GM18873 (cell line): ENCODE results near the gene FCHO1.

Experiments used
- ATAC-seq: cut with Tn5 transposase; IDR thresholded peaks from one replicate; pipeline ENCODE4 v1.9.1; 2021; ENCODE audit warnings: mild to moderate bottlenecking, moderate library complexity, moderate number of reproducible peaks; ENCODE audit not compliant: unreplicated experiment, low FRiP score

Gene FCHO1

DNA sequence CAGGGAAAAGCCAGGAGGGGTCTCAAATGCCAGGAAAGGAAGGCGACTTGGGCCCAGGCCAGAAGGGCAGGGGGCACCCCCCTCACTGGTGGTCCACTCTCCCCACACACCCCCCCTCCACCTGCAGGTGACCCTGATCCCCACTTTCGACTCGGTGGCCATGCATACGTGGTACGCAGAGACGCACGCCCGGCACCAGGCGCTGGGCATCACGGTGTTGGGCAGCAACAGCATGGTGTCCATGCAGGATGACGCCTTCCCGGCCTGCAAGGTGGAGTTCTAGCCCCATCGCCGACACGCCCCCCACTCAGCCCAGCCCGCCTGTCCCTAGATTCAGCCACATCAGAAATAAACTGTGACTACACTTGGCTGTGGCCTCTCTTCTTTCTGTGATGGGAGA is 17.1 kb upstream of the FCHO1 start:
- ATAC-seq: no peak

GRCh38 chr19:17735410-17735809 is 15.9 kb upstream of the FCHO1 start:
- no peak for ATAC-seq

GRCh38 chr19:17737690-17738153 is 13.6 kb upstream of the FCHO1 start:
- ATAC-seq: no peak

DNA sequence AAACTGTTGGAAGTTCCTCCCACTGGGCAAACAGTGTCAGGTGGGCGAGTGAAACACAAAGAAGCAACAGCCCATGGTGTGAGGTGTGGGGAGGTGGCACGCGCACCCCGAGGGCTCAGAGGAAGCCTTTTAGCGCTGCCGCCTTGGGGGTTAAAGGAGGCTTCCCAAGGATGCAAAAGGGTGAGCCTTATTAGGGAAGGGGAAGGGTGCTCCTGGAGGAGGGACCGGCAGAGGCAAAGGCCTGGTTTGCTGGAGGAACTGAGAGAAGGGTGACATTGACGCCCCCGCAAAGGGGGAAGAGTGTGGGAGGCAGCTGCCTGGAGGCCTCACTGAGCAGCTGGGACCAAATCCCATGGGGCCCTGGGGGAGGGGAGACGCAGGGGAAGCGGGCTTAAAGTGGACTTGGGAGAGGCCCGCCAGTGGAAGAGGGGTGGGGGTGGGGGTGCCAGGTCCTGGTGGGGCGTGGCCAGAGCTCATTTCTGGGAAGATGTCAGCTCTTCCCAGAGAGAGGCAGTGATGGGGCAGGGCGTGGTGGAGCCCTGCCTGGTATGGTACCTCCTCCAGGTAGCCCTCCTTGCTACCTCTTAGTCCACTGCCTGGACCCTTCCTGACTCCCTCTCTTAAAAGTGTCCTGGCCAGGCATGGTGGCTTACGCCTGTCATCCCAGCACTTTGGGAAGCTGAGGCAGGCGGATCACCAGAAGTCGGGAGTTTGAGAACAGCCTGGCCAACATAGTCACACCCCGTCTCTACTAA is 12.0 kb upstream of the FCHO1 start:
- ATAC-seq: no peak

DNA sequence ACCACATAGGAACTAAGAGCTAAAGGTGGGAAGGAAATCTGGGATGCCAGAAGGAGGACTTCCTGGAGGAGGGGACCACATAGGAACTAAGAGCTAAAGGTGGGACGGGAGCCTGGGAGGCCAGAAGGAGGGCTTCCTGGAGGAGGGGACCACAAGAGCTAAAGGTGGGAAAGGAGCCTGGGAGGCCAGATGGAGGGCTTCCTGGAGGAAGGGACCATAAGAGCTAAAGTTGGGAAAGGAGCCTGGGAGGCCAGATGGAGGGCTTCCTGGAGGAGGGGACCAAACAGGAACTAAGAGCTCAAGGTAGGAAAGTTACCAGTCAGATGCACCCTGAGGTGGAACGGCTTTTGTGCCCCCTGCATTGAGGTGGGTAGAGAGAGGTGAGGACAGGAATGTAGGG is 9.8 kb upstream of the FCHO1 start:
- no peak for ATAC-seq

- no peak for ATAC-seq
Measured at GRCh38 chr19:17743874-17744580, 7.2 kb upstream of the FCHO1 start.

DNA sequence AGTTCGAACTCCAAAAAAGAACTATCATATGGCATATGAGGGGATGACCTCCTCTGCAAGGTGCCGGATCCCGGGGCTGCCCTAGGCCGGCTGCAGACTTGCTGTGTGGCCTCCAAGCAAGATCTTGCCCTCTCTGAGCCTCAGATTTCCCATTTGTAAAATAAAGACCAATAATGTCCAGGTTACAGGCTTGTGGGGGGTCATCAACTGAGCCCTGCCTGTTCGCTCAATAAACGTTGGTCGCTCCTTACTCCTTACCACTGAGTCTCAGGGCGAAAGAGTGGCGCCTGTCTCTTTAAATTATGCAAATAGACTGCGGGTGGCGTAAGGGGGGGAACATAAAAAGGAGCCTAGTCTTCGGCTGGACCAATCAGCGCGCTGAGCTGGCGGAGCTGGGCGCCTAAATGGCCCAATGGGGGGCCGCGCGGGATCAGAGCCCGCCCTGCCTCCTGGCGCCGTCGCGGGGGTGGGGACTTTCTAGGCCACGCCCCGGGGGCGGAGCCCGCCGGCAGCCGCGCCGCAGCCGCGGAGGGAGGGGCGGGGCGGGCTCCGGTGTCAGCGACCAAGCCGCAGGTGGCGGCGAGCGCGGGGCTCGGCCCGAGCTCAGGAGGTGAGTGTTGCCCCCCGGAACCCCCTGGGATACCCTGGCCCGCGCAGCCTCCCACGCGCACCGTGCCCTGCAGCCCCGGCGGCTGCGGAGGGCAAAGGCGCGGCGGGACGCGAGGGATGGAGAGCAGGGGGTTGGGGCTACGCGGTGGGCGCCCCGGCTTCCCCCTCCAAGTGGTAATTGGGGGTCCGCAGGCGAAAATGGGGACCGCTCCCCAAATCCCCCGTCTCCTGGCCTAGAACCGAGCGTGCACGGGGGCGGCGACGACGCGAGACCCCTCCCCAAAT is 3.8 kb upstream of the FCHO1 start:
- peak; percentile 56 for ATAC-seq

- ATAC-seq: no peak
Measured at GRCh38 chr19:17748884-17749638, 2.2 kb upstream of the FCHO1 start.

GRCh38 chr19:17749912-17750317 is 1.4 kb upstream of the FCHO1 start:
- no peak for ATAC-seq

DNA sequence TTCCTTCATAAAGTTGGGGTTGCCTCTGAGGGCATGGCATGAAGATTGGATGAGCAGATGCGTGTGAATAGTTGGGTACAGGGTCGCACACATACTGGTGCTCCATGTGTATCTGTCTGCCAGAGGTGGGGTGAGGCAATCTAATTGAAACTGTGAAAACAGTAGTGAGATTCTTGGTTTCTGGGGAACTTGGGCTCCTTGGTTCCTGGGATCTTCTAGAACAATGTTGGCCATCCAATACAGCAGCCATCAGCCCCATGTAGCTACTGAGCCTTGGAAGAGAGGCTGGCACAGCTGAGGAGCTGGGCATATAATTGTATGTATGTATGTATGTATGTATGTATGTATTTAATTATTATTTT is 616 bp downstream of the FCHO1 start:
- no peak for ATAC-seq

DNA sequence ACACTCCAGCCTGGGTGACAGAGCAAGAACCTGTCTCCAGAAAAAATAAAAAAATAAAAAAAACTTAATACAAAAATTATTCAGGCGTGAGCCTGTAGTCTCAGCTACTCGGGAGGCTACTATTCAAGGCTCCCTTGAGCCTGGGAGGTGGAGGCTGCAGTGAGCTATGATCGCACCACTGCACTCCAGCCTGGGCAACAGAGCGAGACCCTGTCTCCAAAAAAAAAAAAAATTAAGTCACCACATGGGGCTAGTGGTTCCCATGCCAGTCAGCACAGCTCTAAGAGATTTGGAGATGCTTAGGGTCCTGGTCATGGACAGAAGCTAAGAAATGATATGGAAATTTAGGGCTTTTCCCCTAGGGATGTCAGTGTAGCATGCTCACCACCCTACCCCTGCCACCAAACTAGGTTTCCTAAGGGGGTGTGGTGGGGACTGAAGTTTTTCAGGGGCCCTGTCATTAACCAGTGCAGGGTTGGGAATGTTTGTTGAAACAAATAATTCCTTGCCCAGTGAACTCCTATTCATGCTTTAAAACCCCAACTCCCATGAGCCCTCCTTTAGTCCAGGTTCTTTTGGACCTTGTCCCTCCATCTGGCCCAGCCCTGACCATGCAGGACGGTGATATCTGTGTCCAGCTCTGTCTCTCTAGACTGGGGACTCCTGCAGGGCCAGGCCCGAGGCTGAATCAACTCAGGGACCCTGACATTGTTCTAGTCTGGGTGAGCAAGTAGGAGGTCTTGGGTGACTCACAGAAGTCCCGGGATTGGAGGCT is 1.8 kb downstream of the FCHO1 start:
- ATAC-seq: no peak

GRCh38 chr19:17753976-17754375 is 2.7 kb downstream of the FCHO1 start:
- ATAC-seq: no peak

DNA sequence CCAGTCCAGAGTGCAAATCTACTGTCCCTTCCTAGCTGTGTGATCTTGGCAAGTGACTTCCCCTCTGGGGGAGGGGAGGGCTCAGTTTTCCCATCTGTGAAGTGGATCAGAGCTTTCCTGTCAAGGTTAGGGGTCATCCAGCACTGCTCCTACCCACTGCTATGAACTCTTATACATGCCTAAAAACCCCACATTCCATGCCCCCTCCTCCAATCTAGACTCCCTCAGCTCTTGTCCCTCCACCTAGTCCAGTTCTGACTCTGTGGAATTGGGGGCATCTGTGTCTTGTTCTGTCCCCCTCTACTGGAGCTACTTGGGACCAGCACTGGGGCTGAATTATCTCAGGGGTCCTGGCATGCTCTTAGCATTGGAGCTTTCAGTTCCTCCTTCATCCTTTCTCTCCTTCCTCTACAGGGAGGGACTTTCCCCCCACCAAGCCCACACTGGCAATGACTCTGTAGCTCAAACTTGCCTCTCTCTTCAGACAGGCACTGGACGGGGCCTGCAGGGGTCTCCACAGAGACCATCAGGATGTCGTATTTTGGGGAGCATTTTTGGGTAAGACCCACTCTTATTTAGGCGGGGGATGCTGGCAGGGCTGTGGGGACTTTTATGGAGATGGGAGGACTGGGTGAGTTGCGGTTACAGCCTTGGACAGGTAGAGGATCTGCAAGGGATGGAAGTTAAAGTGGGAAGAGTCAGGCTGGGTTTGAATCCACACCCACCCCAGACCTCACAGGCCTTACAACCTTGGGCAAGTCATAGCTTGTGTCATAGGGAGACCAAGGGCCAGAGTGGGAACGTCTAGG is 3.6 kb downstream of the FCHO1 start:
- peak; percentile 41 for ATAC-seq

DNA sequence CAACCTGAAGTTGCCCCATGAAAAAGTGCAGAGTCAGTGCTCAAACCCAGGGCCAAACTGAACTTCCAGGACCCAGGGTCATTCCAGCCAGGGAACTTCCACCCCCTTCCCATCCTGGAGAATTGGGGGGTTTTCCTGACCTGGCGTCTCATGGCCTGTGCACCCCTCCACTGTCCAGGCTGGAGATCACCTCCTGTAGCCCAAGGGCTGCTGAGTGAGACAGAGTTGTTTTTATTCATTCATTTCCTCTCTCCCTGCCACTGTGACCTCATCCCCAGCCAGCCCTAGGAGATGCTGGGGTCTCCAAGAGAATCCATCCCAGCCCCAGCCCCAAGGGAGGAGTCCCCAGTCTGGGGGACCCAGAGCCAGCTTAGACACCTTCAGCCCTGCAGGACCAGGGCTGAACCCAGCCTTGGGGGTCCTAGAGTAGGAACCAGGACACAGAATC is 4.2 kb downstream of the FCHO1 start:
- no peak for ATAC-seq

DNA sequence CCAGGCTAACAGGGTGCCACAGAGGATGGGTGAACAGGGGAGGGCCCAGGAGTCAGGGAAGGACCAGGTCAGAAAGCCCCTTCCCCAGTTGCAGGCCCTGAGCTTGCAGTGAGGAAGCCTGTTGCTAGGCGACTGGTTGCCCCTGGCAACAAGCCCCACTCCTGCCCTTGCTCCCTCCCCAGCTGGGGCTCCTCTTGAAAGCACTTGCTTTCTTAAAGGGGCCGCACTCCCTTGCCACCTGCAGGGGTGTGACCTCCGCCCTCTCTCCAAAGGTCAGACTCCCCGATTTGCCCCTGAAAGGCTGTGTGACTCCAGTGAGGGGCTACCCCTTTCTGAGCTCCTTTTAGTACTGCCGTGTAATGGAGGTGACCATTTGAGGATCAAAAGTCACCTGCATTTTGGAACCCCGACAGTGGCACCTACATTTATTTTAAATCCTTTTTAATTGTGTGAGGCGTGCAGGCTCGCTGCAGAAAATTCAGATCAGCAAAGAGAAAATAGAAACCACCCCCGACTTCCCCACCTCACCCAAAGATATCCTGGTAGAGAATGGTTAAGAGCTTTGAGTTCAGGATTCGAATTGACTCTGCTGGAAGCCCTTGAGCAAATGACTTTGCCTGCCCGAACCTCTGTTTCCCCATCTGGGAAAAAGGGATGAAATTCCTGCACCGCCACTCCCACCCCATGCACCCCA is 4.8 kb downstream of the FCHO1 start:
- no peak for ATAC-seq

GRCh38 chr19:17757125-17757524 is 5.8 kb downstream of the FCHO1 start:
- no peak for ATAC-seq

- ATAC-seq: no peak
Measured at GRCh38 chr19:17758515-17758914, 7.2 kb downstream of the FCHO1 start.

DNA sequence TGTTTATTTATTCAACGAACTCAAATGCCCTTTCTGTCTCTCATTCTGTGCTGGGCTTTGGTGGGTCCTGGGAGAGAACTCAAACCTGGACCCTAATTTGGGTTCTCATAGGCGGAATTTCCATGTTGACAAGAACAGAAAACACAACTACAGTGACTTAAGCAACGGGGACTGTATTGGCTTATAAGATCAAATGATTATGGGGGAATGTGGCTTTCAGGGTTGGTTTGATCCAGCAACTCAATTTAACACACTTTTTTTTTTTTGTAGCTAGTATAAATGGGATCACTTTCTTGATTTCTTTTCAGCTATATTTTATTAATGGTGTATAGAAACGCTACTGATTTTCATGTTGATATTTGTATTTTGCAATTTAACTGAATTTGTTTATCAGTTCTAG is 9.9 kb downstream of the FCHO1 start:
- no peak for ATAC-seq
